Immature natural killer cell (primary cell): ENCODE results near the gene TMA7. TPM values are rescaled to one million over a fixed set of nuclear protein-coding genes. Genes with fewer than 3 reads are reported as not detected.

Source experiments
- DNase-seq, 3 donors: peaks; one replicate each; pipeline ENCODE4 v3.0.0; 2022; ENCODE audit warnings: mixed read lengths in 1 of 3
- H3K27ac Mint-ChIP-seq, 6 donors: one replicate each; pipeline ENCODE4 v1.8.0; 2020; ENCODE audit warnings: mixed read lengths in 6 of 6, mild to moderate bottlenecking in 5 of 6, inconsistent platforms in 4 of 6, moderate library complexity in 3 of 6
- H3K27me3 Mint-ChIP-seq, 3 donors: one replicate each; pipeline ENCODE4 v1.8.0; 2020 to 2021; ENCODE audit warnings: low read depth in 3 of 3, mild to moderate bottlenecking in 3 of 3, mixed read lengths in 3 of 3, moderate library complexity in 3 of 3, inconsistent platforms in 1 of 3
- H3K36me3 Mint-ChIP-seq, 3 donors: one replicate each; pipeline ENCODE4 v1.8.0; 2020; ENCODE audit warnings: mixed read lengths in 3 of 3, inconsistent platforms in 2 of 3, mild to moderate bottlenecking in 2 of 3
- H3K4me1 Mint-ChIP-seq, 2 donors: one replicate each; pipeline ENCODE4 v1.8.0; 2020; ENCODE audit warnings: inconsistent platforms in 2 of 2, mild to moderate bottlenecking in 2 of 2, mixed read lengths in 2 of 2, moderate library complexity in 1 of 2
- H3K4me3 Mint-ChIP-seq, 5 donors: one replicate each; pipeline ENCODE4 v1.8.0; 2020; ENCODE audit warnings: mild to moderate bottlenecking in 5 of 5, mixed read lengths in 5 of 5, inconsistent platforms in 3 of 5, moderate library complexity in 3 of 5
- H3K9me3 Mint-ChIP-seq, 6 donors: one replicate each; pipeline ENCODE4 v1.8.0; 2020; ENCODE audit warnings: mild to moderate bottlenecking in 6 of 6, mixed read lengths in 6 of 6, inconsistent platforms in 4 of 6, moderate library complexity in 3 of 6
- polyA plus RNA-seq, 3 donors: library from polyadenylated mRNA; unstranded; fragments of 300-500 nt; fragmentation: Illumina TruSeq; gene quantifications; one replicate each; pipeline ENCODE4 v1.2.3, GENCODE V29; 2021

The TMA7 gene
- polyA plus RNA-seq, 3 donors from 2014 or later: 593 to 1,259 (median 677) TPM

DNA sequence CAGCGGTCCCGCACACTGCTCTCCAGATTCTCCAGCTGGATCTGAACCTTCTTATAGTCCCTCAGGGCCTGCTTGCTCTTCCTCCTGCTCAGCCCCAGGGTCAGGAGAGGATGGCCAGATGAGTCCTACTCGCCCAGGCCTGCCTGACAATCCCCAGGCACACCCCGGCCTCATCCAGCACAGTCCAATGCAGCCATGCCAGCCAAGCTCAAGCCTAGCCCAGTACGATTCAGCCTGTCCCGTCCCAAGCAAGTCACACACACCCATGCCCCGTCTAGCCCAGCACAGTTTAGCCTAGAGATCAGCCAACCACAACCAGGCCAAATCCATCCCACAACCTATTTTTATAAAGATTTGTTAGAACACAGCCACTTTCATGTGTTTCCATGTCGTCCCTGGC is 27.0 kb upstream of the TMA7 start:
- no peaks in the 10 kb centered on the region for H3K9me3 Mint-ChIP-seq
- H3K27ac Mint-ChIP-seq: no peak overlapping the region
- no peaks in the 10 kb centered on the region for H3K4me1 Mint-ChIP-seq
- DNase-seq: no peak
- H3K4me3 Mint-ChIP-seq: no peak overlapping the region
- peaks cover 0 to 3% (median 3%) of the 10 kb centered on the region in 3 donors for H3K27me3 Mint-ChIP-seq
- no peaks in the 10 kb centered on the region for H3K36me3 Mint-ChIP-seq

- H3K27ac Mint-ChIP-seq: no peak overlapping the region
- H3K36me3 Mint-ChIP-seq: no peaks in the 10 kb centered on the region
- no peak for DNase-seq
- peaks cover 1 to 3% (median 3%) of the 10 kb centered on the region in 3 donors for H3K27me3 Mint-ChIP-seq
- H3K9me3 Mint-ChIP-seq: no peaks in the 10 kb centered on the region
- no peak overlapping the region for H3K4me3 Mint-ChIP-seq
- H3K4me1 Mint-ChIP-seq: no peaks in the 10 kb centered on the region
Observed at GRCh38 chr3:48413611-48414010, 26.4 kb upstream of the TMA7 start.

DNA sequence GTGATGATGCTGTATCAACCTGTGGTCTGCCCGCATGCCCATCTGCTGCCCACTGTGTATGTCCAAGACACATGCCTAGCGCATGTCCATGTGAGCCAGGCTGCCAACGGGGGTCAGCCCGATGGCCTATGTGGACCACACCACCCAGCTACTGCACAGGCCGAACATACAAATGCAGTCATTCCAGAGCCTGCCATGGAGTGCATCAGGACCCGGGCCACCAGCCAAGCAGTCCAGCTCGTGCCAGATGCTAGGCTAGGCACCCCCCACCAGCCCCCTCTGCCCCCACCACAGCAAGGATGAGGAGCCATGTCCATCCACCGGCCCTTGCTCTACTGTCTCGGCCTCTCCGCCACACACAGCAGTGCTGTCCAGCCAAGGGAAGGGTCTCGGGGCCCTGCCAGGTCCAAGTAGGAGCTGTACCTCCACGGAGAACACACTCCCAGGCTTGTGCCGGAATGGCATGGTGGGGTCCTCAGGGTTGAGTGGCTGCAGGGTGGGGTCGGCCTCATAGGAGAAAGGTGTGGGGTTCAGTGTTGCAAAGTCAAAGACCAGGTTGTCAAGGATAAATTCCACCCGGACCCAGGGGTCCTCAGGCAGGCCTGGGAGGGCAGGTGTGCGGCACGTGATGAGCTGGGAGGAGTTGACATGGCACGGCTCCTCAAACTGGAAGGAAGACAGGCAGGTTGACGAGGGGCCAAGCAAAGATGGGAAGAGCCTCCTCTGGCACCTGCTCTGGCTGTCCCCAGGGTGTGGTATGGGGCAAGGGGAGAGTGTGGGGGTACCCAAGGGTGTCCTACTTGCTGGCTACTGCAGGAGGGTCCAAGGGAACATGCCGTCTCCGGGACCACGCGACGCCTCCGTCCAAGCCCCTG is 25.4 kb upstream of the TMA7 start:
- Mint-ChIP-seq H3K9me3 (no peaks in the 10 kb centered on the region), H3K4me1 (no peaks in the 10 kb centered on the region)

DNA sequence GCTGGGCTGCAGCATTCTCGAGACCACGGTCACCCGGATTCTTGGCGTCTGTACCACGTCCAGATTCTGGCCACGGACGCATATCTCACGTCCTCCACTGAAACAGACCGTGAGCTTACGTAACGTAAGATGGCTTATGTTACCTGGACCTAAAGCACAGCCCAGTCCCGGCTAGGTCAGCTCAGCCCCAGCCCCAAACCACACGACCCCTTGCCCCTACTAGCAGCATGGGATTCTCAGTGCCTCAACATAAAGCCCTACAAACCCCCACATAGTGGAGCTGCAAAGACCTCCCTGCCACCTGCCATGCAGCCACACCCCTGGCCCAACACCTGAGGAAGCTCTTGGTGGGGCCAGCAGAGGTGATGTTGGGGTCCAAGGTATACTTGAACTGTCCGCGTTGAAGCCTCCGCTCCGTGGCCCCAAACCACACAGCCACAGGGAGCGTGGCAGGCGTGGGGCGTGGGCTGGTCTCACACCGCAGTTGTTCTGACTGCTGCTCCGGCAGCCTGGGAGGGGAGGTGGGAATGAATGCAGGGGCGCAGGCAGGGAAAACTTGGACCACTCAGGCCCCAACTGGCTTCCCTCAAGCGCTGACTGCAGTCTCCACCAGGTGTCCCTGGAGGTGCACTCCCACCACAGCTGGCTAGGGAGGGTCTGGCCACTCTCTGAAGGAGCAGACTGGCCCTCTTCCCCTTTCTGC is 24.7 kb upstream of the TMA7 start:
- Mint-ChIP-seq H3K9me3 (no peaks in the 10 kb centered on the region), H3K36me3 (no peaks in the 10 kb centered on the region), H3K4me3 (no peak overlapping the region), H3K4me1 (no peaks in the 10 kb centered on the region), H3K27me3 (peaks cover 1 to 3% (median 3%) of the 10 kb centered on the region in 3 donors), H3K27ac (no peak overlapping the region)
- no peak for DNase-seq

More for the DNA sequence above, 25.4 kb upstream of the TMA7 start:
- Mint-ChIP-seq H3K27me3 (peaks cover 1 to 3% (median 3%) of the 10 kb centered on the region in 3 donors), H3K36me3 (no peaks in the 10 kb centered on the region), H3K27ac (no peak overlapping the region), H3K4me3 (no peak overlapping the region)
- no peak for DNase-seq

- H3K36me3 Mint-ChIP-seq: no peaks in the 10 kb centered on the region
- no peak overlapping the region for H3K4me3 Mint-ChIP-seq
- no peaks in the 10 kb centered on the region for H3K9me3 Mint-ChIP-seq
- H3K27me3 Mint-ChIP-seq: peaks cover 1 to 3% (median 3%) of the 10 kb centered on the region in 3 donors
- H3K4me1 Mint-ChIP-seq: no peaks in the 10 kb centered on the region
- H3K27ac Mint-ChIP-seq: no peak overlapping the region
- no peak for DNase-seq
Observed at GRCh38 chr3:48416091-48416505, 24.0 kb upstream of the TMA7 start.

GRCh38 chr3:48416546-48416945 is 23.5 kb upstream of the TMA7 start:
- H3K9me3 Mint-ChIP-seq: no peaks in the 10 kb centered on the region
- no peak overlapping the region for H3K4me3 Mint-ChIP-seq
- H3K27me3 Mint-ChIP-seq: peaks cover 1 to 3% (median 3%) of the 10 kb centered on the region in 3 donors
- H3K4me1 Mint-ChIP-seq: no peaks in the 10 kb centered on the region
- no peak for DNase-seq
- no peaks in the 10 kb centered on the region for H3K36me3 Mint-ChIP-seq
- no peak overlapping the region for H3K27ac Mint-ChIP-seq

GRCh38 chr3:48417529-48418108 is 22.4 kb upstream of the TMA7 start:
- no peaks in the 10 kb centered on the region for H3K36me3 Mint-ChIP-seq
- no peaks in the 10 kb centered on the region for H3K4me1 Mint-ChIP-seq
- H3K27ac Mint-ChIP-seq: no peak overlapping the region
- no peak overlapping the region for H3K4me3 Mint-ChIP-seq
- peaks cover under 1 to 3% (median 1%) of the 10 kb centered on the region in 3 donors for H3K27me3 Mint-ChIP-seq
- DNase-seq: no peak
- H3K9me3 Mint-ChIP-seq: no peaks in the 10 kb centered on the region

DNA sequence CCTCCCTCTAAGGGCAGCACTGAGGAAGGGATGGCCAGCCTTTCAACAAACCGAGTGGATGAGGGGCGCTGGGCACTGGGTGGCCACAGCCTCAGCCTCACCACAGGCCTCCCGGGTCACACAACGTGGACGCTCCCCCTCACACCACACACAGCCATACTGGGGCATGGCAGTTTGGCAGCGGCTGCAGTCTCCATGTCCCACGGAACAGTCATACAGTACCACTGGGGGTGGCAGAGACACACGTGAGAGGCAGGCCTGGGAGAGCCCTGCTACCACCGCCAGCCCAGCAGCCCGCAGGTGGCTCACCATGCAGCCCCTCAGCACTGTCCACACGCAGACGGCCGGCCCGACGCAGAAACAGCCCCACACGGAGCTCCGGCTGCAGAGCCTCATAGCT is 21.9 kb upstream of the TMA7 start:
- Mint-ChIP-seq H3K4me3 (no peak overlapping the region), H3K36me3 (no peaks in the 10 kb centered on the region), H3K27me3 (peaks cover 0 to 3% (median 2%) of the 10 kb centered on the region in 3 donors), H3K27ac (no peak overlapping the region), H3K9me3 (no peaks in the 10 kb centered on the region), H3K4me1 (no peaks in the 10 kb centered on the region)
- DNase-seq: no peak

DNA sequence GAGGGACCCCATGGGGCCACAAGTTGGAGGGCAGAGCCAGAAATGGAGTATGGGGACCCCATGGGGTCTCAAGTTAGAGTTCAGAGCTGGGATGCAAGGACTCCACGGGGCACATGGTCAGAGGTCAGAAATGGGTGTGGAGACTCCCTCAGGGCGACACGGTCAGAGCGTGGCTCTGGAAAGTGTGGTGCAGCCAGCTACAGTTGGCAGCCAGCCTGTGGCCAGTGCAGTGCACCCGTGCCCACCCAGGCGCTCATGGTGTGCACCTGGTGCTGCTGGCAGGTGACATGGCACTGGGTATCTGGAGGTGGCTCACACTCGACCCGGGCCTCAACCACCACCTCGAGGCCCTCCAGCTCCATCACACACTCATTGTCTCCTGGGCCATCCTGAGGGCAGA is 21.4 kb upstream of the TMA7 start:
- Mint-ChIP-seq H3K36me3 (no peaks in the 10 kb centered on the region), H3K27ac (no peak overlapping the region), H3K4me3 (no peak overlapping the region), H3K9me3 (no peaks in the 10 kb centered on the region), H3K27me3 (peaks cover 0 to 3% (median 2%) of the 10 kb centered on the region in 3 donors), H3K4me1 (no peaks in the 10 kb centered on the region)
- DNase-seq: no peak

DNA sequence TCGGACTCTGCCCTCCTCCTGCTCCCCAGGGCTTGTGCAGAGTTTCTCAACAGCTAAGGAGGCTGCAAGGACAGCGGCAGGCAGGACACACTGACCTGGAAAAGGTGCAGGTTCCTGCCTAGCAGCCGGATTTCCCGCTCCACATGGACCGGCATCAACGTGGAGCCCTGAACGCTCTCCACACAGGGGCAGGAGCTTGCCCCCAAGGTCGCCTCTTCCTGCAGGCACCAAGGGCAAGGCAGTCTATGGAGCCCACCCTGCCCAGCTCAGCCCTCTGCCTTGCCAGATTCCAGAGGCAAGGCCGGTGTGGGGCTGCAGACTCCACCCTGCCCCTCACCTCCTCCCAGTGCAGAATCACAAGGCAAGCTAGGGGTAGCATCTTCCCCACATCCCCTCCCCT is 20.9 kb upstream of the TMA7 start:
- H3K27me3 Mint-ChIP-seq: peaks cover 0 to 3% (median 2%) of the 10 kb centered on the region in 3 donors
- DNase-seq: no peak
- H3K4me1 Mint-ChIP-seq: no peaks in the 10 kb centered on the region
- H3K4me3 Mint-ChIP-seq: no peak overlapping the region
- no peak overlapping the region for H3K27ac Mint-ChIP-seq
- no peaks in the 10 kb centered on the region for H3K36me3 Mint-ChIP-seq
- no peaks in the 10 kb centered on the region for H3K9me3 Mint-ChIP-seq

DNA sequence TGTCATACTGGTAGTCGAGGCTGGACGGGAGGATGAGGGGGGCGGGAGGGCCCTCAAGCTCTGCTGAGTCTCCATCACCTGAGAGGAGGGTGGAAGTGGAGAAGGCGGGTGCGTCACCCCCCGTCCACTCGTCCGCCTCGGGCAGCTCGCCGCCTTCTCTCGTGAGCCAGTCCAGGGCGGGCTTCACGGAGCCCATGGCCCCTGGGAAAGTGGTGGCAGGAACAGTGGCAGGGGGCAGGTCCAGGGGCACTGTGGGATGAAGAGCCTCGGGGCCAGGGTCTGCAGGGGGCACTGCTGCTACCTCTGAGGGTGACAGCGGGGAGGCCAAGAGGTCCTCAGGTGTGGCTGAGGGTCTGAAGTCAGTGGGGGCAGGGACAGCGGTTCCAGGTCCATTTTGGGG is 20.5 kb upstream of the TMA7 start:
- Mint-ChIP-seq H3K9me3 (no peaks in the 10 kb centered on the region), H3K36me3 (no peaks in the 10 kb centered on the region), H3K4me1 (no peaks in the 10 kb centered on the region), H3K27ac (no peak overlapping the region), H3K4me3 (no peak overlapping the region), H3K27me3 (peaks cover 0 to 3% (median 2%) of the 10 kb centered on the region in 3 donors)
- no peak for DNase-seq

DNA sequence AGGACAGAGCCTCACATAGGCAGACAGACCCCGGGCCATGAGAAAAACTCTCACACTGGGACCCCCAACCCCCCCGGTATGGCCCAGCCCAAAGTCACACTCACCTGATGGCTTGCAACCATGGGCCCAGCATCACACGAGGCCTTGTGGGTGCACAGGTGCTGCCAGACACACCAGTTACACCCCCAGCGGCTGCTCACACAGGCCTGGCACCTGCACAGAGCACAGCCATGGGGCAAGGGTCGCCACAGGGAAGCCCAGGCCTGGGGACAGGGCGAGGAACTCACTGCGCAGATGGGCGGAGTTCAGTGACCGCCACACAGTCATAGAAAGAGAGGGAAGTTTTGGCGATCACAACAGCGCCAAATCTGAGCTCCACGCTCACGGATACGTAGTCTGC is 19.5 kb upstream of the TMA7 start:
- Mint-ChIP-seq H3K27ac (no peak overlapping the region), H3K9me3 (no peaks in the 10 kb centered on the region), H3K36me3 (no peaks in the 10 kb centered on the region), H3K4me3 (no peak overlapping the region), H3K4me1 (no peaks in the 10 kb centered on the region), H3K27me3 (peaks cover 0 to 3% (median 2%) of the 10 kb centered on the region in 3 donors)
- no peak for DNase-seq

GRCh38 chr3:48422272-48422671 is 17.8 kb upstream of the TMA7 start:
- no peaks in the 10 kb centered on the region for H3K36me3 Mint-ChIP-seq
- H3K9me3 Mint-ChIP-seq: no peaks in the 10 kb centered on the region
- peaks cover 3 to 4% (median 4%) of the 10 kb centered on the region in 3 donors for H3K27me3 Mint-ChIP-seq
- no peaks in the 10 kb centered on the region for H3K4me1 Mint-ChIP-seq
- no peak overlapping the region for H3K27ac Mint-ChIP-seq
- no peak for DNase-seq
- H3K4me3 Mint-ChIP-seq: no peak overlapping the region

GRCh38 chr3:48422681-48423080 is 17.4 kb upstream of the TMA7 start:
- no peak overlapping the region for H3K4me3 Mint-ChIP-seq
- no peaks in the 10 kb centered on the region for H3K36me3 Mint-ChIP-seq
- no peak for DNase-seq
- H3K4me1 Mint-ChIP-seq: no peaks in the 10 kb centered on the region
- H3K9me3 Mint-ChIP-seq: no peaks in the 10 kb centered on the region
- H3K27ac Mint-ChIP-seq: no peak overlapping the region
- peaks cover 3 to 5% (median 4%) of the 10 kb centered on the region in 3 donors for H3K27me3 Mint-ChIP-seq
